SK-N-SH (cell line): ENCODE measurements around the gene FPR2. TPM values are rescaled to one million over a fixed set of nuclear protein-coding genes. Genes with fewer than 3 reads are reported as not detected.

Experiments
- CTCF ChIA-PET: fragments of 300-600, 350-600 bp; formaldehyde crosslinking; extraction: SDS; loops from one replicate; lab custom pipeline; 2021; lab: Yijun Ruan, JAX
- POLR2A ChIA-PET: fragments of 350-600 bp; sonication (Branson Sonifier 250); formaldehyde crosslinking; extraction: SDS; loops from one replicate; lab custom pipeline; 2020; ENCODE audit warnings: antibody characterized with exemption, inconsistent platforms; lab: Yijun Ruan, JAX
- DNase-seq: peaks from one replicate; pipeline ENCODE4 v3.0.0; 2012
- H2AFZ ChIP-seq: fragments of 200-600 bp; sonication (generic); 2 replicates; pipeline ENCODE4 v1.8.1; 2016; ENCODE audit warnings: antibody characterized with exemption, mild to moderate bottlenecking, low read depth
- H3F3A ChIP-seq: fragments of 200-600 bp; sonication (generic); replicated peaks from 2 replicates; pipeline ENCODE3; 2016; ENCODE audit warnings: antibody characterized with exemption, mild to moderate bottlenecking; ENCODE audit not compliant: insufficient read depth
- H3K27ac ChIP-seq, 2 experiments: fragments of 200-500 bp in 1 of 2; fragments of 200-600 bp in 1 of 2; sonication (Bioruptor generic) in 1 of 2; sonication (generic), shearing (Covaris generic) in 1 of 2; 2 replicates each; pipeline versions ENCODE4 v1.5.1 to v1.6.1; 2014 to 2016; ENCODE audit warnings: low read depth in 2 of 2, inconsistent platforms in 1 of 2, low read length in 1 of 2, mild to moderate bottlenecking in 1 of 2, mixed read lengths in 1 of 2
- H3K27me3 ChIP-seq: fragments of 200-600 bp; sonication (generic), shearing (Covaris generic); 2 replicates; pipeline ENCODE4 v1.6.1; 2016; ENCODE audit warnings: mixed run types; ENCODE audit not compliant: insufficient read depth
- H3K36me3 ChIP-seq, 2 experiments: fragments of 200-500 bp in 1 of 2; fragments of 200-600 bp in 1 of 2; sonication (Bioruptor generic) in 1 of 2; sonication (generic) in 1 of 2; replicated peaks in 1 of 2; 2 replicates each; pipeline versions ENCODE3 to v1.5.1; 2014 to 2016; ENCODE audit warnings: low read length in 1 of 2, mild to moderate bottlenecking in 1 of 2; ENCODE audit not compliant: insufficient read depth in 2 of 2, control insufficient read depth in 1 of 2
- H3K4me1 ChIP-seq, 2 experiments: fragments of 200-500 bp in 1 of 2; fragments of 200-600 bp in 1 of 2; sonication (Bioruptor generic) in 1 of 2; sonication (generic), shearing (Covaris generic) in 1 of 2; 2 replicates each; pipeline versions ENCODE4 v1.5.1 to v1.6.1; 2014 to 2016; ENCODE audit warnings: low read depth in 1 of 2, low read length in 1 of 2, mixed run types in 1 of 2; ENCODE audit not compliant: insufficient read depth in 2 of 2, control insufficient read depth in 1 of 2
- H3K4me2 ChIP-seq: fragments of 200-600 bp; sonication (generic), shearing (Covaris generic); 2 replicates; pipeline ENCODE4 v1.6.1; 2017; ENCODE audit warnings: mixed run types
- H3K4me3 ChIP-seq, 2 experiments: fragments of 200-500 bp in 1 of 2; fragments of 200-600 bp in 1 of 2; sonication (Bioruptor generic) in 1 of 2; sonication (generic), shearing (Covaris generic) in 1 of 2; 2 replicates each; pipeline versions ENCODE4 v1.5.1 to v1.8.1; 2014 to 2016; ENCODE audit warnings: low read depth in 2 of 2, inconsistent platforms in 1 of 2, low read length in 1 of 2, mild to moderate bottlenecking in 1 of 2, mixed read lengths in 1 of 2, moderate library complexity in 1 of 2
- H3K79me2 ChIP-seq: fragments of 200-600 bp; sonication (generic); 2 replicates; pipeline ENCODE4 v1.8.1; 2017; ENCODE audit warnings: mild to moderate bottlenecking; ENCODE audit not compliant: insufficient read depth
- H3K9ac ChIP-seq: fragments of 200-600 bp; sonication (generic); 2 replicates; pipeline ENCODE4 v1.6.1; 2017; ENCODE audit warnings: mixed run types
- H3K9me2 ChIP-seq: fragments of 200-600 bp; sonication (generic); 2 replicates; pipeline ENCODE4 v1.6.1; 2017; ENCODE audit warnings: mixed run types
- H3K9me3 ChIP-seq: fragments of 200-600 bp; sonication (generic); 2 replicates; pipeline ENCODE4 v1.6.1; 2017; ENCODE audit warnings: mixed run types, mild to moderate bottlenecking, moderate library complexity
- H4K20me1 ChIP-seq: fragments of 200-600 bp; sonication (generic); 2 replicates; pipeline ENCODE4 v1.6.1; 2017; ENCODE audit warnings: mild to moderate bottlenecking, mixed run types; ENCODE audit not compliant: insufficient read depth
- ELF1 ChIP-seq: IDR thresholded peaks from 2 replicates; pipeline ENCODE4 v1.4.0; 2012
- EZH2phosphoT487 ChIP-seq: fragments of 200-600 bp; sonication (generic); IDR thresholded peaks from 2 replicates; pipeline ENCODE4 v1.6.1; 2017; ENCODE audit warnings: low read depth, mixed run types, mild to moderate bottlenecking, antibody characterized with exemption, moderate library complexity, borderline replicate concordance
- FOXM1 ChIP-seq: IDR thresholded peaks from 2 replicates; pipeline ENCODE4 v1.4.0; 2012; ENCODE audit warnings: low read depth, mild to moderate bottlenecking
- MAX ChIP-seq: IDR thresholded peaks from 2 replicates; pipeline ENCODE4 v1.4.0; 2012; ENCODE audit warnings: low read depth
- NFIC ChIP-seq: IDR thresholded peaks from 2 replicates; pipeline ENCODE4 v1.4.0; 2012; ENCODE audit warnings: borderline replicate concordance
- POLR2AphosphoS5 ChIP-seq: IDR thresholded peaks from 2 replicates; pipeline ENCODE4 v1.6.1; 2012; ENCODE audit warnings: low read depth, low read length
- RCOR1 ChIP-seq: fragments of 150-350 bp; IDR thresholded peaks from 2 replicates; pipeline ENCODE4 v1.6.1; 2017; ENCODE audit warnings: antibody characterized with exemption, low read length
- SIN3A ChIP-seq: IDR thresholded peaks from 2 replicates; pipeline ENCODE4 v1.6.1; 2012; ENCODE audit warnings: low read depth, mild to moderate bottlenecking, low read length, moderate library complexity, borderline replicate concordance
- TAF1 ChIP-seq: IDR thresholded peaks from 2 replicates; pipeline ENCODE4 v1.6.1; 2012; ENCODE audit warnings: low read depth, mild to moderate bottlenecking, low read length, moderate library complexity, borderline replicate concordance
- TCF12 ChIP-seq: IDR thresholded peaks from 2 replicates; pipeline ENCODE4 v1.4.0; 2012
- TEAD4 ChIP-seq: IDR thresholded peaks from 2 replicates; pipeline ENCODE4 v1.4.0; 2012; ENCODE audit warnings: mild to moderate bottlenecking, borderline replicate concordance; ENCODE audit not compliant: insufficient read depth
- USF2 ChIP-seq: fragments of 150-350 bp; IDR thresholded peaks from 2 replicates; pipeline ENCODE4 v1.6.1; 2017; ENCODE audit warnings: antibody characterized with exemption, low read length, low read depth, borderline replicate concordance
- YY1 ChIP-seq: IDR thresholded peaks from 2 replicates; pipeline ENCODE4 v1.4.0; 2012; ENCODE audit warnings: low read depth, mild to moderate bottlenecking
- whole genome bisulfite sequencing: methylation state at CpG from one replicate; pipeline ENCODE4 v1.1.6; 2017; ENCODE audit warnings: low lambda C conversion rate; 5-methylcytosine and 5-hydroxymethylcytosine counted together
- polyA plus RNA-seq, 3 experiments: library from polyadenylated mRNA; depleted of rRNA; stranded (reverse); fragments of >200 nt; gene quantifications; 2 replicates each; pipeline ENCODE4 v1.2.3, GENCODE V29; 2012
- TF ChIP-seq, protein P1 (sequence below): IDR thresholded peaks from 2 replicates; pipeline ENCODE4 v1.4.0; 2012; ENCODE audit warnings: low read depth, borderline replicate concordance
- TF ChIP-seq, protein P2 (sequence below): IDR thresholded peaks from 2 replicates; pipeline ENCODE4; 2012
- TF ChIP-seq, protein P3 (sequence below): IDR thresholded peaks from 2 replicates; pipeline ENCODE4 v1.6.1; 2012; ENCODE audit warnings: mild to moderate bottlenecking, low read depth, low read length, moderate library complexity

Gene FPR2
- polyA plus RNA-seq, 1 of the 3 experiments (the other 2 are of a cell fraction) = not detected

DNA sequence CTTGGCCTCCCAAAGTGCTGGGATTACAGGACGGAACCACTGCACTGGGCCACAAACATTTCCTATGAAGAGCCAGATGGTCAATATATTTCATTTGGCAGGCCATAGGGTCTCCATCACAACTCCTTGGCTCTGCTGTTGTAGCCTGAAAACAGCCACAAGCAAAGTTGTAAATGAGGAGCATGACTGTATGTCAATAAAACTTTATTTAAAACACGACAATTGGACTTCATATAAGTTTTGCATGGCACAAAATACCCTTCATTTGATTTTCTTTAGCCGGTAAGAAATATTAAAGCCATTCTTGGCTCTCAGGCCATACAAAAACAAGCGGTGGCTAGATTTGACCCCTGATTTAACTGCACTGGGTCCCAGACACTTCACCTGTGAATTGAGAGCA, 6.2 kb upstream of the FPR2 start:
- Histone ChIP-seq H3K27ac (no peak overlapping the region), H3K4me1 (no peaks in the 10 kb centered on the region), H3K9me3 (no peaks in the 10 kb centered on the region), H3K9ac (no peak overlapping the region), H4K20me1 (no peaks in the 10 kb centered on the region), H3K79me2 (no peaks in the 10 kb centered on the region), H2AFZ (no peak overlapping the region), H3K4me2 (no peak overlapping the region), H3K9me2 (no peaks in the 10 kb centered on the region), H3F3A (no peaks in the 10 kb centered on the region), H3K27me3 (peaks cover 33% of the 10 kb centered on the region; the same call in 1 of the 2 replicates), H3K4me3 (no peak overlapping the region), H3K36me3 (no peaks in the 10 kb centered on the region)
- ChIA-PET POLR2A (no interaction called here), CTCF (no interaction called here)
- TF ChIP-seq EZH2phosphoT487 = no peak
- no peak for TF ChIP-seq POLR2AphosphoS5
- TF ChIP-seq TEAD4 = no peak
- TF ChIP-seq FOXM1 = no peak
- TF ChIP-seq, protein P1, sequence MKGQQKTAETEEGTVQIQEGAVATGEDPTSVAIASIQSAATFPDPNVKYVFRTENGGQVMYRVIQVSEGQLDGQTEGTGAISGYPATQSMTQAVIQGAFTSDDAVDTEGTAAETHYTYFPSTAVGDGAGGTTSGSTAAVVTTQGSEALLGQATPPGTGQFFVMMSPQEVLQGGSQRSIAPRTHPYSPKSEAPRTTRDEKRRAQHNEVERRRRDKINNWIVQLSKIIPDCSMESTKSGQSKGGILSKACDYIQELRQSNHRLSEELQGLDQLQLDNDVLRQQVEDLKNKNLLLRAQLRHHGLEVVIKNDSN = no peak
- TF ChIP-seq TAF1 = no peak
- TF ChIP-seq TCF12 = no peak
- no peak for TF ChIP-seq NFIC
- TF ChIP-seq, protein P2, sequence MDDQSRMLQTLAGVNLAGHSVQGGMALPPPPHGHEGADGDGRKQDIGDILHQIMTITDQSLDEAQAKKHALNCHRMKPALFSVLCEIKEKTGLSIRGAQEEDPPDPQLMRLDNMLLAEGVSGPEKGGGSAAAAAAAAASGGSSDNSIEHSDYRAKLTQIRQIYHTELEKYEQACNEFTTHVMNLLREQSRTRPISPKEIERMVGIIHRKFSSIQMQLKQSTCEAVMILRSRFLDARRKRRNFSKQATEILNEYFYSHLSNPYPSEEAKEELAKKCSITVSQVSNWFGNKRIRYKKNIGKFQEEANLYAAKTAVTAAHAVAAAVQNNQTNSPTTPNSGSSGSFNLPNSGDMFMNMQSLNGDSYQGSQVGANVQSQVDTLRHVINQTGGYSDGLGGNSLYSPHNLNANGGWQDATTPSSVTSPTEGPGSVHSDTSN = no peak
- no peak for TF ChIP-seq ELF1
- TF ChIP-seq, protein P3, sequence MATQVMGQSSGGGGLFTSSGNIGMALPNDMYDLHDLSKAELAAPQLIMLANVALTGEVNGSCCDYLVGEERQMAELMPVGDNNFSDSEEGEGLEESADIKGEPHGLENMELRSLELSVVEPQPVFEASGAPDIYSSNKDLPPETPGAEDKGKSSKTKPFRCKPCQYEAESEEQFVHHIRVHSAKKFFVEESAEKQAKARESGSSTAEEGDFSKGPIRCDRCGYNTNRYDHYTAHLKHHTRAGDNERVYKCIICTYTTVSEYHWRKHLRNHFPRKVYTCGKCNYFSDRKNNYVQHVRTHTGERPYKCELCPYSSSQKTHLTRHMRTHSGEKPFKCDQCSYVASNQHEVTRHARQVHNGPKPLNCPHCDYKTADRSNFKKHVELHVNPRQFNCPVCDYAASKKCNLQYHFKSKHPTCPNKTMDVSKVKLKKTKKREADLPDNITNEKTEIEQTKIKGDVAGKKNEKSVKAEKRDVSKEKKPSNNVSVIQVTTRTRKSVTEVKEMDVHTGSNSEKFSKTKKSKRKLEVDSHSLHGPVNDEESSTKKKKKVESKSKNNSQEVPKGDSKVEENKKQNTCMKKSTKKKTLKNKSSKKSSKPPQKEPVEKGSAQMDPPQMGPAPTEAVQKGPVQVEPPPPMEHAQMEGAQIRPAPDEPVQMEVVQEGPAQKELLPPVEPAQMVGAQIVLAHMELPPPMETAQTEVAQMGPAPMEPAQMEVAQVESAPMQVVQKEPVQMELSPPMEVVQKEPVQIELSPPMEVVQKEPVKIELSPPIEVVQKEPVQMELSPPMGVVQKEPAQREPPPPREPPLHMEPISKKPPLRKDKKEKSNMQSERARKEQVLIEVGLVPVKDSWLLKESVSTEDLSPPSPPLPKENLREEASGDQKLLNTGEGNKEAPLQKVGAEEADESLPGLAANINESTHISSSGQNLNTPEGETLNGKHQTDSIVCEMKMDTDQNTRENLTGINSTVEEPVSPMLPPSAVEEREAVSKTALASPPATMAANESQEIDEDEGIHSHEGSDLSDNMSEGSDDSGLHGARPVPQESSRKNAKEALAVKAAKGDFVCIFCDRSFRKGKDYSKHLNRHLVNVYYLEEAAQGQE = no peak
- TF ChIP-seq SIN3A = no peak
- no peak for TF ChIP-seq USF2
- no peak for TF ChIP-seq MAX
- no peak for TF ChIP-seq YY1
- TF ChIP-seq RCOR1 = no peak
- WGBS = 0% methylated on average over 4 of the region's 4 CpGs
- no peak for DNase-seq
